HG03575 (cell line): Measurements from ENCODE around the gene ARHGAP23.

Source experiments
- ATAC-seq: cut with Tn5 transposase; IDR thresholded peaks from one replicate; pipeline ENCODE4 v1.9.1; 2021; ENCODE audit not compliant: unreplicated experiment, insufficient number of reproducible peaks, low FRiP score; ENCODE audit errors: extremely low read depth

ARHGAP23 gene

DNA sequence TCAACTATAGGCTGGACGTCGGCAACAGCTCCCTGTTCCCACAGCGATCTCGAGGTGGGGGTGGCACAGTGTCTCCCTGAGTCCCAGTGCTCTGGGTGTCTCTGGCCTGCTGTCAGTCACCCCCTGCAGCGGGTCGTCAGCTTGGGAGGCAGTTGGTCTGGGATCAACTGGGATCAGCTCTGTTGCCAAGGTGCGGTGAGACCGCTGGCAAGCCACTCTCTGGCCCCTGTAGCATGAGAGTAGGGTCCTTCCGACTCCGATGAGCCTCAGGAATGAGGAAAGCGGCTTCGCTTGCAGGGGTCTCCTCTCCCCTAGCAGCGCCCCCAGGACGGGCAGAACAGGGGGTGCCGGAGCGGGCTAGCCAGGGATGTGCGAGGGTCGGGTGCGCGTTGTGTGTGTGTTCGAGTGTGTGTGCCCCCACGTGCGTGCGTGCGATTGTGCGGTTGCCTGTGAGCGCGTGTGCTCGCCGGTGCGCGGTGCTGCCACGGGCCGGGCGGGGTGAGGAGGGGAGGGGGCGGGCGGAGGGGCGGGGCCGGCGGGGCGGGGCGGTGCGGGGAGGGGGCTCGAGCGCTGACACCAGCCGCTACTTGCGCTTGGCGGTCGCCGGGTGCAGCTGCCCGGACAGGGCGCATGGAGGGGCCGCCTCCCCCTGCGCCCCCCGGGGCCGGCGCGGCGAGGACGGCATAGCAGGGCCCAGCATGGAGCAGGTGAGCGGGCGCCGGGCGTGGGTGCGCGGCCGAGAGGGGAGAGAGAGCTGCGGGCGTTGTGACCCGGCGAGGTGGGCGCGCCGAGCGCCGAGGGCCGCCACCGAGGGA lies 9.4 kb upstream of the ARHGAP23 start:
- no peak for ATAC-seq

- ATAC-seq, result no peak
Measured at GRCh38 chr17:38419508-38419981, 8.7 kb upstream of the ARHGAP23 start.

GRCh38 chr17:38420518-38420917 lies 7.7 kb upstream of the ARHGAP23 start:
- no peak for ATAC-seq

DNA sequence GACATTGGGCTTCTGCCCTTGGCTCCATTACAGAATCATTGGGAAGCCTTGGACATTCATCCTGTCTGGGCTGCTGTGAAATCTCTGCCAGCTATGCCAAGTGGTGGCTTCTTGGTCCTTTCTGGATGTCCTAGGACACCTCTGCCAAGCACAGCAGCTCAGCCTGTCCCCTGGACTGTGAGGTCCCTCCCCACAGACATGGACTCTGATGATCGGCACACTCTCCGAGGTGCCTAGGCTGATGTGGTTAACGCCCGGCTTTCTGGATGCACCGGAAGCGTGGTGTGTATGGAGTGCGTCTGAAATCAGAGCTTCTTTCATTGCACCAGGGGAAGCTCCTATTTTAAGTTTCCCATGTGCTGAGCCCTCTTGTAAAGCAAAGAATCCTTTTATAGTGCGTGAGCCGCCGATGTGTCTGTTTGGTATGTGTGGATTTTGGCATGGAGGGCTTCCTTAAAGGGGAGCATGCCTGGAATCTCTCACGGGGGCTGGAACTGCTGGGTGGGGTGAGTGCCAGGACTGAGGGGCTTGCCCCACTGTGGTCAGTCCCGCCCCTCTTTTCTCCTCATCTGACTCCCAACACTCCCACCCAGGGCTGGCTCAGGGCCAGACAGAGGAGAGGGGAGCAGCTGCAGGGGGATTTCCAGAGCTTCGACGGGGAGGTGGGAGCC lies 7.0 kb upstream of the ARHGAP23 start:
- ATAC-seq, result no peak

DNA sequence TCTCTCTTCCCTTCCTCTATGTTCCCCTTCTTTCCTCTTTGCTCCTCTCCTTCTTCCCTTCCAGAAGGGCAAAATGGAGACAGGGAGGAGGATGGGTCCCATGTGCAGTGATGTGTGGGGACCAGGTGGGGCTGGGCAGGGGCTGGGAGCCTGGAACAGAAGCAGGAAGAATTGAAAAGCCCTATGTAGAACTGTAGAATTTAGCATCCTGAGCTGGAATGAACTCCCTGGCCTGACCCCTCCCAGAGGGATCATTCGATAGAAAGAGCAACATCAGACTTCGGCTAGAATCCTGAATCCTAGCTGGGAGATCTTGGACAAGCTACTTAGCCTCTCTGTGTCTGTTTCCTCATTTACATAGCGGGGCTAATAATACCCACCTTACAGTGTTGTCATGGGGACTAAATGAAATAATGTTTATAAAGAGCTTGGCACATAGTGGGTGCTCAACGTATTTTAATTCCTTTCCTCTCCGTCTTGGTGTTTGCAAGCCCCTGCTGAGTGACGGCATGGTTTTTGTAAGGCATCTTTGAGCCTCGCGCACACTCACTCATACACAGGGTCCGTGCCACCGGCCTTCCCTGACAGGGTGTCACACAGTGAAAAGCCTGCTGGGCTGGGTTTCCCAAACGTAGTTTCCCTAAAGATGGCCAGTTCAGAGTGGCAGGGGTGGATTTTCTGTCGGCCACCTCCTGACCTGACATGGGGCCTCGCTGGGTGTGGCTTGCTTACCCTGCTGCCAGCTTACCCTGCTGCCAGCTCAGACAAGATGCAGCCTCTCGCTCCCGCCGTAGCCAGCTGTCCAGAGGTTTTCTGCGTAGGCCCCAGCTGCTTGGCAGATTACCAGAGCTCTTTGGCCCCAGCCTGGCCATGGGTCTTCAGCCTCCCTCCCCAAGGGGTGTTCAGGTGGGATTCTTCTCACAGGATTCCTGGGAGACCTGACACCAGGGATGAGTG lies 6.1 kb upstream of the ARHGAP23 start:
- no peak for ATAC-seq

DNA sequence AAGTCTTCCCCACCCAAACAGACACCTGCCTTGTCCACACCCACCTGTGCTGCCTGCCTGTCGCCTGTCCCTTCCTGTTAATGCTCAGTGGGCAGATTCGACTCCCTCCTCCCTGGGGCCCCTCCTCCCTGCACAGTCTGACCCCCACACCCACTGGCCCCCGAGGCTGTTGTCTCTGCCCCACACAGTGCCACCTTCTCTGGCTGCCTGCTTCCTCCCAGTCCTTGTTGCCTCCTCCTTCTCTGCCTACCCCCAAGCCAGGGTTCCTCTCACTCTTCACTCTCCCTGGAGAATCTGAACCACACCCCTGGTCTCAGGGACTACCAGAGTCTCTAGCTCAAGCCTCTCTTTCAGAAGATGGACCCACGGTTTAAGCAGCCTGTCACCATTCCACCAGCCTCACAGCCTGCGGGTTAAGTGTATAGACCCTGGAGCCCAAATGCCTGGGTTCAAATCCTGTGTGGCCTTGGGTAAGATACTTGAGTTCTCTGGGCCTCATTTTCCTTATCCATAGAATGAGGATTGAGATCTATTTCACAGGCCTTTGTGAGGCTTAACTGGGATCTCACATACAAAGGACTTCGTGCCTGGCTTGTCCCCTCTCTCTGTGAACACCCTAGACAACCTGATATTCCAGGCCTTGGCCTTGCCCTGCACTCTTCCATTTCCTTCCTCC lies 3.8 kb upstream of the ARHGAP23 start:
- ATAC-seq, result no peak

- no peak for ATAC-seq
Measured at GRCh38 chr17:38425031-38425430, 3.2 kb upstream of the ARHGAP23 start.

DNA sequence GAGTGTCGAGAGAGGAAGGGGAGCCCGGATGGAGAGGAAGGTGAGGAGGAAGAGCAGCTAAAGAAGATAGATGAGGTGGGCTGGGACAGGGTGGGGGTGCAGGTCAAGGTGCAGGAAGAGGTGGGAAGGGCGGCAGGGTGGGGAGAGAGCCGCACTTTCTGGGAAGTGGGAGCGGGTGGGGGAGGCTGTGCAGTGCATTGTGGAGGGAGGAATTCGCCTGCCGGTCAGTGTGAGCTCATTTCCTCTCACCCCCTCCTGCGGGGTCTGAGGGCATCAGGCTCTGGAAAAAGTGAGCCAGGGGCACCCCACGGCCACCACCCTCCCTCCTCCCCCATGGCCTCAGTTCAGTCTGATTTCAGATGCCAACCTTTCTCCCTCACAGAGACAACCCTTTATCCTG lies 2.5 kb upstream of the ARHGAP23 start:
- no peak for ATAC-seq

- no peak for ATAC-seq
Measured at GRCh38 chr17:38426441-38426840, 1.8 kb upstream of the ARHGAP23 start.

DNA sequence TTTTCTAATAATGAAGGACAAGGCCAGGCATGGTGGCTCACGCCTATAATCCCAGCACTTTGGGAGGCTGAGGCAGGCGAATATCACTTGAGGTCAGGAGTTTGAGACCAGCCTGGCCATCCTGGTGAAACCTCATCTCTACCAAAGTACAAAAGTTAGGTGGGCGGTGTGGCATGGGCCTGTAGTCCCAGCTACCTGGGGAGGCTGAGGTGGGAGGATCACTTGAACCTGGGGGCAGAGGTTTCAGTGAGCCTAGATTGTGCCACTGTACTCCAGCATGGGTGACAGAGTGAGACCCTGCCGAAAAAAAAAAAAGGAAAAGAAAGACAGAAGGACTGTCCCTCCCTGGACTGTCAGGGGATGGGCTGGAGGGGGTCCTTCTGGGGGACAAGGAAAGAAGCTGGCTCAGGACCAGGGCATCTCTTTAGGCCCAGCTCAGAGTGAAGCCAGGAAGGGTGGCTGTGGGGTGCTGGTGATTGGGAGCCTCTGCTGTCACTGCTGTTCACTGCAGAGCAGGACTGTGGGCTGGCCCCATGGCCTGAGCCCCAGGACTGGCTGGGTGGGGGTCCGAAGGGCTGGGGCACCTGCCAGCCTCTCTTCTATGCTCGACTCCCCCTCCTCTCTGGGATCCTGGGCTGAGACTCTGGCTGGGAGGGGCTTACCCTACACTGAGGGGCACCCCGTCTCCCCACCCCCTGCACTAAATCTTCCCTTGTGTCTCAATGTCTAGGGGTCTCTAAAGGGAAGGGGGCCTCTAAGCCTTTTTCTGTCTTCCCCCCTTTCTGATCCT lies 909 bp upstream of the ARHGAP23 start:
- no peak for ATAC-seq

DNA sequence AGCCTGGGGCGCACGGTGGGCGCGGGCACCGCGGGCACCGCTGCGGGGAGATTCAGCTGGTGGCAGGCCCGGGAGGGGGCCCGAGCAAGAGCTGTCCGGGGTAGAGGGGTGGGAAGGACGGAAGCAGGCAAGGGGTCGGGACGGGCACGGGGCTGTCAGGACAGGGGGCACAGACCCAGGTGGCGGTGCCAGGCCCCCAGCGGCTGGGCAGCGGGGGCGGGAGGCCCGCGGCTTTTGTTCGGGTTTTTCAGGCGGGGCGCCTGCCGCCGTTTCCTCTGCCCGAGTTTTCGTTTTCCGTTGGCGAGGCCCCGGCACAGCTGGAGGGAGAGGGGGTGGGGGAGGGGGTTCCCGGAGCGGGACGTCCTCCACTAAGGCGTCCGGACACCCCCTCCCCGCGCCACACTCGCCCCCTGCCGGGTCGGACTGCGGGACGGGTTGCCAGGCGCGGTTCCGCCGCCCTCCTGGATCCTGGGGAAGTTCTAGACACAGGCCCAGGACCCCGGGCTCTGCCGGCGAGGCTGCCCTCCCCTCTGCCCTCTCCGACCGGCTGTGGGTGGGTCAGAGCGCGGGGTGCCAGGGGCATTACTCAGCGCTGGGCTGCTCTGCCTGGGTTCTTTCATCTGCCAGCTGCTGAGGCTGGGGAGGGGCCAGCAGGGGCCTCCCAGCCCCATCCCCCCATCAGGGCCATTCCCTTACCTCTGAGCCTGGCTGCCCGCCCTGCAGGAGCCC lies 543 bp downstream of the ARHGAP23 start:
- ATAC-seq, result no peak

GRCh38 chr17:38429476-38430100 lies 1.3 kb downstream of the ARHGAP23 start:
- ATAC-seq, result no peak

DNA sequence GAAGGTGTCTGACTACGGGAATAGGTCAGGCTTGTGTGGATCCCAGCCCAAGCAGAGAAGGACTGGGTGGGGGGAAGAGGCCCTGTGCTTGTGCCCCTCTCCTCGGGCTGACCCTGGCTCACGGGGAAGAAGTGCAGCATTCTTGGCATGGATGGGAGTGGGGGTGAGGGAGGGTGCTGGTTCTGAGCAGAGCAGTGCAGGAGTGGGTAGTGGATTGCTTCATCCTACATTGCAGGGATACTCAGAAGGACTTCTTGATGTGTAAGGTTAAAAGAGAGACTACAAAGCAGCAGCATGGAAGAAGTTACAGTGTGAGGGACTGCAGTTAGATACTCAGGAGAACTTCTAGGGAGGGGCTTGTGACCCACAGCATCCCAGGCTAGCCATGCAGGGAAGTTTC lies 2.1 kb downstream of the ARHGAP23 start:
- ATAC-seq, result no peak

GRCh38 chr17:38430822-38431221 lies 2.6 kb downstream of the ARHGAP23 start:
- ATAC-seq, result no peak

GRCh38 chr17:38431346-38432145 lies 3.3 kb downstream of the ARHGAP23 start:
- ATAC-seq, result no peak

- no peak for ATAC-seq
Measured at GRCh38 chr17:38434178-38434665, 6.0 kb downstream of the ARHGAP23 start.
